Retinal pigment epithelial cell (primary cell): ENCODE measurements around the gene CDY1.
"Not testable (repeated sequence)": the region's sequence is repeated elsewhere in the genome, so short reads cannot be mapped to it uniquely, and the experiment has no call there.

ENCODE experiments used
- DNase-seq: peaks from one replicate; pipeline ENCODE4 v3.0.0-alpha.2; 2010; ENCODE audit warnings: low read depth
- H3K4me3 ChIP-seq: 2 replicates; pipeline ENCODE4 v1.5.1; 2011; ENCODE audit warnings: mild to moderate bottlenecking, low read length, control low read depth, moderate library complexity

CDY1 gene, protein sequence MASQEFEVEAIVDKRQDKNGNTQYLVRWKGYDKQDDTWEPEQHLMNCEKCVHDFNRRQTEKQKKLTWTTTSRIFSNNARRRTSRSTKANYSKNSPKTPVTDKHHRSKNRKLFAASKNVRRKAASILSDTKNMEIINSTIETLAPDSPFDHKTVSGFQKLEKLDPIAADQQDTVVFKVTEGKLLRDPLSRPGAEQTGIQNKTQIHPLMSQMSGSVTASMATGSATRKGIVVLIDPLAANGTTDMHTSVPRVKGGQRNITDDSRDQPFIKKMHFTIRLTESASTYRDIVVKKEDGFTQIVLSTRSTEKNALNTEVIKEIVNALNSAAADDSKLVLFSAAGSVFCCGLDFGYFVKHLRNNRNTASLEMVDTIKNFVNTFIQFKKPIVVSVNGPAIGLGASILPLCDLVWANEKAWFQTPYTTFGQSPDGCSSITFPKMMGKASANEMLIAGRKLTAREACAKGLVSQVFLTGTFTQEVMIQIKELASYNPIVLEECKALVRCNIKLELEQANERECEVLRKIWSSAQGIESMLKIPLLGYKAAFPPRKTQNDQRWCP

GRCh38 chrY:25621817-25622216 lies at the start of gene CDY1:
Gene CDY1 (plus strand): TSS chrY:25622117. CDS start chrY:25622443, 326 bp downstream.
- H3K4me3 ChIP-seq, result not testable (repeated sequence)

DNA sequence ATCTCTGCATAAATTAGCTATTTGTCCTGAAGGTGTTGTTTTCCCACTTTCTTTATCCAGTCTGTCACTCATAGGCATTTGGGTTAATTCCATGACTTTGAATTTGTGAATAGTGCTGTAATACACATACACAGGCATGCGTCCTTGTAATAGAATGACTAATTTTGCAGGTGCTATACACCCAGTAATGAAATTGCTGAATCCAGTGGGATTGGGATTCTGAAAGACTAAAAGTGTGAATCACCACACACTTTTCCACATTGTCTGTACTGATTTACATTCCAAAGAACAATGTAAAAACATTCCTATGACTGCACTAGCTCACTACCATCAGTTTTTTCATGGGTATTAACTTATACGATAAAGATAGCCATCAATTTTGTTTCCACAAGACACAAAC lies 28.6 kb upstream of the CDY1 start:
- DNase-seq, H3K4me3 ChIP-seq: not testable (repeated sequence)

More at GRCh38 chrY:25621817-25622216, at the start of gene CDY1:
- not testable (repeated sequence) for DNase-seq

DNA sequence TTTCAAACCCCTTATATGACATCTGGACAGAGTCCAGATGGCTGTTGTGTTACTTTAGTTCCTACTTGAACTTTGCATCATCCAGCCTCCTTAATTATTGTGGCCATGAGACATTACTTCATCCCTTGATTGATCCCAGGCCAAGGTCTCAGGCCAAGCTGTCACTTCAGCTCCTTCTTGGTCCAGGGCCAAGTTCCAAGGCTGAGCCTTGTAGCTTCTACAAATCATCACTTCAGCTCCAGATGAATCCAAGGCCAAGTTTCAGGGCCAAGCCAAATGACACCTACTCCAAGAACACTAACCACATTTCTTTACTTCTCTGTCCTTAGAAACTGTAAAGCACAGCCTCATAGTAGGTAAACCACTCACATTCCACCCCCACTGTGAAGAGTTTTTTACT lies 1.7 kb upstream of the CDY1 start:
- not testable (repeated sequence) for DNase-seq

DNA sequence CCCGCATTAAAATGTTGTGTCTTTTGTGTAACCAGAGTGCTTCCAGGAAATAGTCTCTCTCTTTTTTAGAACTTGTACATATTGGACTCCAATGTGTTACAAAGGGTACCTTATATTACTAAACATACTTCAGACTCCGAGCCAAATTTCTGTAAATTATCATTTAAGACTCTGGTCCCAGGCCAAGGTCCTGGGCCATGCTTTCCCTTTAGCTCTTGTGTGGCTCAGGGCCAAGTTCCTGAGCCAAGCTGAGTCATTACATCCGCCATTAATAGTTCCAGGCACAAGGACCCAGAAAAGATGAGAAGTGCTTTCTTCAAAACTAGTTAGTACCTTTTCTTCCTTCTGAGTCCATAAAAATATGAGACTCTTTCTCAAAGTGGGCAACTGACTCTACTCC lies 4.6 kb downstream of the CDY1 start:
- not testable (repeated sequence) for H3K4me3 ChIP-seq, DNase-seq

More for the DNA sequence above, 1.7 kb upstream of the CDY1 start:
- H3K4me3 ChIP-seq, result not testable (repeated sequence)

- DNase-seq, H3K4me3 ChIP-seq: not testable (repeated sequence)
Measured at GRCh38 chrY:25630383-25631112, 8.6 kb downstream of the CDY1 start.

GRCh38 chrY:25639852-25640251 lies 17.9 kb downstream of the CDY1 start:
- DNase-seq, H3K4me3 ChIP-seq: not testable (repeated sequence)

DNA sequence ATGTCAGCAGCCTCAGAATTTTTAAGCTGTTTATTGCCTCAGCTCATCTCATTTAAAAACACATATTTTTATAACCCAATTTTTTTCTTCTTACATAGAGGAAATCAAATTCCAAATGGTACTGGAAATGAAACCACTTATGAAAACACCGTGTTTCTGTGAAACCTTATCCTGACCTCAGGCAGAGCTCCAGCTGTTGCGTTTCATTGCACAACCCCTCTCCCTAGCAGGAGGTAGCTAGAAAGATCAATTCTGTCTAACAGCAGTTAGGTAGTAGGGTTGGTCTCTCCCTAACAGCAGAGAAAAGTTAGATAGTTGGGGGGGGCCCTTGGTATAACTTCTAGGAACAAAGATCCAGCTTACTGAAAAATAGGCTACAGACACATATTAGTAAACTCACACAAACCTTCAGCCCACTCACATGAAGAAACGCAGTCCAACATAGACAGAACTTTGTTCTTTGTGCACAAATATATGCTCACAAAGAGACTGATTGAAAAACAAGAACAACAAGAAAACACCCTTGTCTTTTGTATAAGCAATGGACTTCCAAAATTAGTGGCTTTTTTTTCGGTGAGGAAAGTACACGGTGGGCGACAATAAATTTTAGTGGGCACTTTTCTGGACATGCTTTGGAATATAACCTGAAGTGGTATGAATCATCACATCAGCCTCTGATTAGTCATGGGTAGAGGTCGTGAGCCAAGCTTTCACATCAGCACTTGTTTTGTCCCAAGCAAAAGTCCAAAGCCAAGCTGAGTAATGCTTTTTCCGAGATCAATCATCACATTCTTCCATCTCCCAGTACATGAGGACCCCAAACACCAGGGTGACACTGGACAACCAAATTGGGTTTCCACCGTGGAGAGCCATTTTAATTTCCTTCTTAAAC lies 21.4 kb downstream of the CDY1 start:
- DNase-seq, result not testable (repeated sequence)

More for the DNA sequence above, 21.4 kb downstream of the CDY1 start:
- H3K4me3 ChIP-seq, result not testable (repeated sequence)
